Measurements from ENCODE around the gene SYK.

The SYK gene

DNA sequence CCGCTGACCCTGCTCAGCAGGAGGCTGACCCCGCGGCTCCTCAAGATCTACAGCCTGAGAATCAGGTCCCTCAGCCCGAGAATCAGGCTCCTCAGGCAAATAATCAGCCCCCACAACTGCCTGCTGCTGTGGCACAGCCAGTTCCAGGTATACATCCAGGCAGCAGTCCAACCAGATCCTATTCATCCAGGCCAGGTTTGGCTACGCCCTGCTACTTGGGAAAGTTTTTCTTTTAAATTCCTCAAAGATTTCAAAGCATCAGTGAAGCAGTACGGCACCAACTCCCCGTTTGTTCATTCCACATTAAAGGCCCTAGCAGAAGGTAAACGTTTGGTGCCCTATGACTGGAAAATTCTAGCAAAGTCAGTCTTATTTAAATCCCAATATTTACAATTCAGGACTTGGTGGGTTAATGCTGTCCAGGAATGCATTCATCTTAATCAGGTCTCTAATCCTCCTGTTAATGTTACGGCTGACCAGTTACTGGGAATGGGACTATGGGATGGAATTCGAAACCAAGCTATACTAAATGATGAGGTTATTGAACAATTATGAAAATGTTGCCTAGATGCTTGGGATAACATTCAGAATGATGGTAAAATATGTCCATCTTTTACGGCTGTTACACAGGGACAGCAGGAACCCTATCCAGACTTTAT, 102.3 kb downstream of the SYK start:
- no peaks in the 10 kb centered on the region for H3K27me3 ChIP-seq
- no peaks in the 10 kb centered on the region for H3K4me1 ChIP-seq (ENCODE audit: control insufficient read depth in 1 of 2, insufficient read depth in 1 of 2, low read depth in 1 of 2, low read length in 1 of 2)
- no peak overlapping the region for H3K4me3 ChIP-seq (ENCODE audit: low read depth in 1 of 2, low read length in 1 of 2)
- H3K36me3 ChIP-seq = peaks cover 47% of the 10 kb centered on the region
- H3K27ac ChIP-seq = no peak overlapping the region
- TF ChIP-seq, protein P1, sequence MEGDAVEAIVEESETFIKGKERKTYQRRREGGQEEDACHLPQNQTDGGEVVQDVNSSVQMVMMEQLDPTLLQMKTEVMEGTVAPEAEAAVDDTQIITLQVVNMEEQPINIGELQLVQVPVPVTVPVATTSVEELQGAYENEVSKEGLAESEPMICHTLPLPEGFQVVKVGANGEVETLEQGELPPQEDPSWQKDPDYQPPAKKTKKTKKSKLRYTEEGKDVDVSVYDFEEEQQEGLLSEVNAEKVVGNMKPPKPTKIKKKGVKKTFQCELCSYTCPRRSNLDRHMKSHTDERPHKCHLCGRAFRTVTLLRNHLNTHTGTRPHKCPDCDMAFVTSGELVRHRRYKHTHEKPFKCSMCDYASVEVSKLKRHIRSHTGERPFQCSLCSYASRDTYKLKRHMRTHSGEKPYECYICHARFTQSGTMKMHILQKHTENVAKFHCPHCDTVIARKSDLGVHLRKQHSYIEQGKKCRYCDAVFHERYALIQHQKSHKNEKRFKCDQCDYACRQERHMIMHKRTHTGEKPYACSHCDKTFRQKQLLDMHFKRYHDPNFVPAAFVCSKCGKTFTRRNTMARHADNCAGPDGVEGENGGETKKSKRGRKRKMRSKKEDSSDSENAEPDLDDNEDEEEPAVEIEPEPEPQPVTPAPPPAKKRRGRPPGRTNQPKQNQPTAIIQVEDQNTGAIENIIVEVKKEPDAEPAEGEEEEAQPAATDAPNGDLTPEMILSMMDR (IDR thresholded peaks at IDR 0.05) = no peak
- H3K9me3 ChIP-seq = no peaks in the 10 kb centered on the region

DNA sequence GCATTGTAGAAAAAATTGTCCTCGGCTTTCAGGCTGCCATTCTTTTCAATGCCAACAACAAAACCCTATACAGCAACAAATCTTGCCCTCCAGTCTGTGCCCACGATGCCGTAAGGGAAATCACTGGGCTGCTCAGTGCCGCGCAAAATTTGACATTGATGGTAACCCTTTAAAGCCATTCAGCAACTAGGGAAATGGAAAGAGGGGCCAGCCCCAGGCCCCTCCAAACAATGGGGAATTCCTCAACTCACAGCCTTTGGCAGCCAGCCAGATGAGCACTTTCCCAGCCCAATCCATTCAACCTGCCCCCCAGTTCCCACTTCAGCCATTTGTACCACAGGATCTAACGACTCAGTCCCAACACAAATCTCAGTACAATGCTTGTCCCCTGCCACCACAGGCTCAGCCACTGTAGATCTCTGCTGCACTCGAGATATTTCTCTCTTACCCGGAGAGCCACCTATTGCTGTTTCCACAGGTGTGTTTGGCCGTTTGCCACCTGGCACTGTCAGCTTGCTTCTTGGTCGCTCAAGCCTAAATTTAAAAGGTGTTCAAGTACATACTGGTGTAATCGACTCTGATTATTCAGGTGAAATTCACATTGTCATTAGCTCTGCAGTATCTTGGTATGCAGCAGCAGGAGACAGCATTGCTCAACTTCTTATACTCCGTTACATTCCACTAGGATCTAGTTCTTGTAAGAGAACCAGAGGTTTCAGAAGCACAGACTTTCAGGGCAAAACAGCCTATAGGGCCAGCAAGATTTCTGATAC, 103.3 kb downstream of the SYK start:
- TF ChIP-seq, protein P1 (IDR thresholded peaks at IDR 0.05) = no peak
- Histone ChIP-seq H3K27ac (no peak overlapping the region), H3K9me3 (no peaks in the 10 kb centered on the region), H3K36me3 (peaks cover 37% of the 10 kb centered on the region), H3K27me3 (no peaks in the 10 kb centered on the region), H3K4me1 (ENCODE audit: control insufficient read depth in 1 of 2, insufficient read depth in 1 of 2, low read depth in 1 of 2, low read length in 1 of 2) (no peaks in the 10 kb centered on the region), H3K4me3 (ENCODE audit: low read depth in 1 of 2, low read length in 1 of 2) (no peak overlapping the region)

DNA sequence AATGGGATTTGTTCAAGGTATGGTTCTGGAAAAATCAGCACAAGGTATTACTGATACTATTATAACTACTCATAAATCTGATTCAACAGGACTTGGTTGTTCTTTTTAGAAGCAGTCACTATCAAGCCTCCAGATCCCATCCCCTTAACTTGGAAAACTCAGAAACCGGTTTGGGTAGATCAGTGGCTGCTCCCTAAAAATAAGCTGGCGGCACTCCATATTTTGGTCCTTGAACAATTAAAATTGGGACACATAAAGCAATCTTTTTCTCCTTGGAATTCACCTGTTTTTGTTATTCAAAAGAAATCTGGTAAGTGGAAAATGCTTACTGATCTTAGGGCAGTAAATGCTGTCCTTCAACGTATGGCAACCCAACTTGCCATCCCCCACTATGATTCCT, 104.2 kb downstream of the SYK start:
- no peak overlapping the region for H3K4me3 ChIP-seq (ENCODE audit: low read depth in 1 of 2, low read length in 1 of 2)
- no peak overlapping the region for H3K27ac ChIP-seq
- H3K36me3 ChIP-seq = peaks cover 27% of the 10 kb centered on the region
- TF ChIP-seq, protein P1 (IDR thresholded peaks at IDR 0.05) = no peak
- no peaks in the 10 kb centered on the region for H3K27me3 ChIP-seq
- no peaks in the 10 kb centered on the region for H3K9me3 ChIP-seq
- H3K4me1 ChIP-seq (ENCODE audit: control insufficient read depth in 1 of 2, insufficient read depth in 1 of 2, low read depth in 1 of 2, low read length in 1 of 2) = no peaks in the 10 kb centered on the region

GRCh38 chr9:90906316-90907055, 104.9 kb downstream of the SYK start:
- Histone ChIP-seq H3K27me3 (no peaks in the 10 kb centered on the region), H3K4me1 (ENCODE audit: control insufficient read depth in 1 of 2, insufficient read depth in 1 of 2, low read depth in 1 of 2, low read length in 1 of 2) (no peaks in the 10 kb centered on the region), H3K36me3 (peaks cover 22% of the 10 kb centered on the region), H3K27ac (no peak overlapping the region), H3K9me3 (no peaks in the 10 kb centered on the region), H3K4me3 (ENCODE audit: low read depth in 1 of 2, low read length in 1 of 2) (no peak overlapping the region)
- TF ChIP-seq, protein P1 (IDR thresholded peaks at IDR 0.05) = no peak

GRCh38 chr9:90907056-90907445, 105.4 kb downstream of the SYK start:
- H3K36me3 ChIP-seq = peaks cover 17% of the 10 kb centered on the region
- H3K27me3 ChIP-seq = no peaks in the 10 kb centered on the region
- no peak overlapping the region for H3K27ac ChIP-seq
- no peaks in the 10 kb centered on the region for H3K9me3 ChIP-seq
- no peak overlapping the region for H3K4me3 ChIP-seq (ENCODE audit: low read depth in 1 of 2, low read length in 1 of 2)
- no peaks in the 10 kb centered on the region for H3K4me1 ChIP-seq (ENCODE audit: control insufficient read depth in 1 of 2, insufficient read depth in 1 of 2, low read depth in 1 of 2, low read length in 1 of 2)
- TF ChIP-seq, protein P1 (IDR thresholded peaks at IDR 0.05) = no peak
